Endothelial cell (in vitro differentiated cells): ENCODE results near the gene PLCB1. TPM values are rescaled to one million over a fixed set of nuclear protein-coding genes. Genes with fewer than 3 reads are reported as not detected.

Experiments used
- DNase-seq: peaks from one replicate; pipeline ENCODE4 v3.0.0; 2021; ENCODE audit warnings: low spot score
- H3K27ac Mint-ChIP-seq: one replicate; pipeline ENCODE4 v1.8.0; 2021; ENCODE audit warnings: mixed read lengths, inconsistent platforms; ENCODE audit not compliant: unreplicated experiment
- H3K27me3 Mint-ChIP-seq: one replicate; pipeline ENCODE4 v1.8.0; 2021; ENCODE audit warnings: mild to moderate bottlenecking, moderate library complexity, mixed read lengths, inconsistent platforms; ENCODE audit not compliant: unreplicated experiment
- H3K36me3 Mint-ChIP-seq: one replicate; pipeline ENCODE4 v1.8.0; 2021; ENCODE audit warnings: mild to moderate bottlenecking, low read depth, mixed read lengths, inconsistent platforms; ENCODE audit not compliant: unreplicated experiment
- H3K4me1 Mint-ChIP-seq: one replicate; pipeline ENCODE4 v1.8.0; 2021; ENCODE audit warnings: mild to moderate bottlenecking, mixed read lengths, inconsistent platforms; ENCODE audit not compliant: unreplicated experiment
- H3K4me3 Mint-ChIP-seq: one replicate; pipeline ENCODE4 v1.8.0; 2021; ENCODE audit warnings: mild to moderate bottlenecking, mixed read lengths, inconsistent platforms; ENCODE audit not compliant: unreplicated experiment
- H3K9me3 Mint-ChIP-seq: one replicate; pipeline ENCODE4 v1.8.0; 2021; ENCODE audit warnings: mixed read lengths, inconsistent platforms; ENCODE audit not compliant: unreplicated experiment
- CTCF ChIP-seq: fragments of 200-600 bp; sonication (generic); IDR thresholded peaks from one replicate; pipeline ENCODE4 v1.5.0; 2021; ENCODE audit warnings: antibody characterized with exemption; ENCODE audit not compliant: unreplicated experiment
- total RNA-seq: library from RNA; stranded (reverse); fragmentation: NEBNext Ultra II Directional; extraction: Animal tissue kit (Norgen Biotek cat#: 25700); gene quantifications from one replicate; pipeline ENCODE4 v1.2.1, GENCODE V29; 2021; ENCODE audit not compliant: unreplicated experiment

The PLCB1 gene
- total RNA-seq, 1 donor from 2014 or later, result 8.1 TPM

- peaks cover 2% of the 10 kb centered on the region for H3K4me1 Mint-ChIP-seq
- H3K4me3 Mint-ChIP-seq, result no peak overlapping the region
- no peak overlapping the region for H3K27ac Mint-ChIP-seq
- no peak for TF ChIP-seq CTCF
- no peaks in the 10 kb centered on the region for H3K36me3 Mint-ChIP-seq
- no peak for DNase-seq
- peaks cover 1% of the 10 kb centered on the region for H3K27me3 Mint-ChIP-seq
- H3K9me3 Mint-ChIP-seq, result no peaks in the 10 kb centered on the region
Measured at GRCh38 chr20:8205996-8206395, 73.9 kb downstream of the PLCB1 start.

- Mint-ChIP-seq H3K27me3 (peaks cover 1% of the 10 kb centered on the region), H3K36me3 (no peaks in the 10 kb centered on the region), H3K27ac (no peak overlapping the region), H3K4me1 (peaks cover 6% of the 10 kb centered on the region), H3K9me3 (no peaks in the 10 kb centered on the region), H3K4me3 (no peak overlapping the region)
- no peak for DNase-seq
- TF ChIP-seq CTCF, result no peak
Measured at GRCh38 chr20:8208226-8208625, 76.2 kb downstream of the PLCB1 start.

GRCh38 chr20:8209061-8209460 lies 77.0 kb downstream of the PLCB1 start:
- Mint-ChIP-seq H3K27ac (no peak overlapping the region), H3K4me1 (peaks cover 9% of the 10 kb centered on the region)
- TF ChIP-seq CTCF, result no peak

GRCh38 chr20:8210749-8211148 lies 78.7 kb downstream of the PLCB1 start:
- Mint-ChIP-seq H3K4me3 (no peak overlapping the region), H3K27me3 (no peaks in the 10 kb centered on the region), H3K4me1 (peaks cover 9% of the 10 kb centered on the region), H3K27ac (no peak overlapping the region), H3K36me3 (no peaks in the 10 kb centered on the region), H3K9me3 (no peaks in the 10 kb centered on the region)
- TF ChIP-seq CTCF, result no peak
- DNase-seq, result no peak

More at GRCh38 chr20:8209061-8209460, 77.0 kb downstream of the PLCB1 start:
- DNase-seq, result no peak
- H3K9me3 Mint-ChIP-seq, result no peaks in the 10 kb centered on the region
- no peaks in the 10 kb centered on the region for H3K36me3 Mint-ChIP-seq
- no peak overlapping the region for H3K4me3 Mint-ChIP-seq
- H3K27me3 Mint-ChIP-seq, result no peaks in the 10 kb centered on the region

- no peaks in the 10 kb centered on the region for H3K27me3 Mint-ChIP-seq
- TF ChIP-seq CTCF, result no peak
- H3K36me3 Mint-ChIP-seq, result no peaks in the 10 kb centered on the region
- no peak overlapping the region for H3K4me3 Mint-ChIP-seq
- no peak for DNase-seq
- peaks cover 9% of the 10 kb centered on the region for H3K4me1 Mint-ChIP-seq
- no peaks in the 10 kb centered on the region for H3K9me3 Mint-ChIP-seq
- H3K27ac Mint-ChIP-seq, result no peak overlapping the region
Measured at GRCh38 chr20:8212286-8212685, 80.2 kb downstream of the PLCB1 start.
